AG10803 (cell line): ENCODE results near the gene PSME4.
A peak's percentile ranks its signal among the peaks of the same experiment; 100 is the strongest.

Experiments used
- DNase-seq: peaks from one replicate; pipeline ENCODE4 v3.0.0; 2010; ENCODE audit warnings: low read depth
- H3K4me3 ChIP-seq: 2 replicates; pipeline ENCODE4 v1.5.1; 2011; ENCODE audit warnings: mild to moderate bottlenecking, low read length, control low read depth
- CTCF ChIP-seq: conservative IDR thresholded peaks from 2 replicates; pipeline ENCODE4 v1.5.1; 2011; ENCODE audit warnings: mild to moderate bottlenecking, low read length, control low read depth, inconsistent platforms

Gene PSME4

DNA sequence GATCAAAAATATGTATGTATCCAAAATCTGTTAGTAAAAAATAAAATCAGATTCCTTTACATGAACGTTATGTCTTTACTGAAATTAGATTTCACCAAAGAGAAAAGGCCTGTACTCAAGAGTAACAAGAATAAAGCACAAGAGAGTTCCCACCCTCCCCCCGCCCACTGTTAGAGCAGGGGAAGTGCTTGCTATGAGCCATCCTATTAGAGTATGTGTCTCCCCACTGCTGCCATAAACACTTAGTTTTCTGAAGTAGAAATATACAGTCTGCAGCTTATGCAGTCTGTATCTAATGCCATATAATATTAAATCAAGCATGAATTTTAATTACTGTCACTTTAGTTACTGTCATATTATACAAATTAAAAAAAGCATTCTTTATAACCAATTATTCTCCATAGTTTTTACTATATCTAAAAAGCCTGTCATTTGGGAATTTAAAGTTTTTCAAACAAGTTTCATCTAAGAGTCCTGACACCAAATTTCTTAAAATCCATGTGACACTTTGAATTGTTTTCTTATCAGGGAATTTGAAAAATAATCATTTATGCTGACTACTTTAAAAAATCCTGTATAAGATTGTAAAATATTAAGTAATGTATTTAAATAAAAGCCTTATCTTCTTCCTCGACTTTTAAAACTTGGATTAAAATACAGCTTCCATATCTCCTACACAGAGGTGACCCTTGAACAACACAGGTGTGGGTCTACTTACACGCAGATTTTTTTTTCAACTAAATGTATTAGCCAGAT is 59.2 kb downstream of the PSME4 start:
- no peak for TF ChIP-seq CTCF
- DNase-seq = peak; percentile 1
- H3K4me3 ChIP-seq = no peak overlapping the region

DNA sequence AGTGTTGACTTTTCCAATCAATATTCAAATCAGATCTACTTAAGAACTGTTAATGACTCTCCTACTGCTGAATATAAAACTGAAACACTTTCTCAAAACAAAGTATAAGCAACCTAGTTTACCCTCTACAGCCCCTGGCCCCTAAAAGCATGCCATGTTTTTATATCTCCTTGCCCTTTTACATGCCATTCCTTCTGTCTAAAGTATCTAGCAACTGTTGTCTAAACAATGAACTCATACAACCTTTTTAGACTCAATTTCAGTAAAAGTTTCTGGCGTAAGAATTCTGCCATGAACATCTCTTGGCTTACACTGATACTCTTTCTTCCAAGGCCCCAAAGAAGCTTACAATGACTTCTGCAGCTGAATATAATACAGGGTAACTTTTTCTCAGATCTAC is 63.2 kb downstream of the PSME4 start:
- no peak overlapping the region for H3K4me3 ChIP-seq
- no peak for DNase-seq
- TF ChIP-seq CTCF = no peak

- no peak for TF ChIP-seq CTCF
- no peak overlapping the region for H3K4me3 ChIP-seq
- no peak for DNase-seq
Measured at GRCh38 chr2:53905396-53905795, 65.4 kb downstream of the PSME4 start.

DNA sequence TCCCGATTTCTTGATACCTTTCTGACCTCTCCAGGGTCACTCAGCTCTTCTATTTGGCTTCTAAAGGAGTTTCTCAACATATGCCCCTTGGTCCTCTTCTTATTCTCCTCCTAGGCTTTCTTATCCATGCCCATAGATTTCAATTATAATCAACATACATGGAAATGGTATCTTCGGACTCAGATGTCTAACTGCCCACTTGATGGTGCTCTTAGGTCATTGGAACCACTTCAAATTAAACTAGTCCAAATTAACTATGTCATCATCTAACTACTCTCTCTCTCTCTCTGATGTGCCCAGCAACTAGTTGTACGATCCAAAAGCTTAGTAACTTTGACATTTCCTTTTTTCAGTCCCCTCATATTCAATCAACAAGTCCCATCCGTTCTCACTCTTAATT is 67.8 kb downstream of the PSME4 start:
- H3K4me3 ChIP-seq = no peak overlapping the region
- no peak for TF ChIP-seq CTCF
- DNase-seq = peak; percentile 0

GRCh38 chr2:53901192-53901591 is 69.6 kb downstream of the PSME4 start:
- DNase-seq = no peak
- H3K4me3 ChIP-seq = no peak overlapping the region
- no peak for TF ChIP-seq CTCF

- no peak for TF ChIP-seq CTCF
- peak; percentile 47 for DNase-seq
- no peak overlapping the region for H3K4me3 ChIP-seq
Measured at GRCh38 chr2:53896864-53897263, 73.9 kb downstream of the PSME4 start.

GRCh38 chr2:53886406-53887280 is 84.2 kb downstream of the PSME4 start:
- no peak for TF ChIP-seq CTCF
- DNase-seq = no peak
- H3K4me3 ChIP-seq = no peak overlapping the region
